Limb (tissue), 2 donors: Measurements from ENCODE around the gene PMP22.
"Not testable (repeated sequence)": the region's sequence is repeated elsewhere in the genome, so short reads cannot be mapped to it uniquely, and the experiment has no call there.

Experiments
- DNase-seq, 2 donors: peaks; one replicate each; pipeline ENCODE4 v3.0.0-alpha.2; 2016; ENCODE audit errors: extremely low spot score in 2 of 2

Gene PMP22

GRCh38 chr17:15213381-15214087 is 51.6 kb downstream of the PMP22 start:
- no peak for DNase-seq

- DNase-seq = no peak
These were observed 54.9 kb downstream of the PMP22 start for GRCh38 chr17:15210247-15210646.

GRCh38 chr17:15203062-15203461 is 62.1 kb downstream of the PMP22 start:
- DNase-seq = not testable (repeated sequence)

- DNase-seq = not testable (repeated sequence)
These were observed 64.6 kb downstream of the PMP22 start for GRCh38 chr17:15200574-15200973.

GRCh38 chr17:15197229-15197628 is 67.9 kb downstream of the PMP22 start:
- DNase-seq = no peak

- DNase-seq = no peak
These were observed 70.3 kb downstream of the PMP22 start for GRCh38 chr17:15194859-15195277.

GRCh38 chr17:15185625-15185991 is 79.5 kb downstream of the PMP22 start:
- peak in 1 of 2 donors; percentile 73 for DNase-seq

GRCh38 chr17:15184872-15185624 is 80.1 kb downstream of the PMP22 start:
- no peak for DNase-seq

- DNase-seq = no peak
These were observed 83.3 kb downstream of the PMP22 start for GRCh38 chr17:15181816-15182215.

- no peak for DNase-seq
These were observed 83.8 kb downstream of the PMP22 start for GRCh38 chr17:15181333-15181732.

- no peak for DNase-seq
These were observed 85.0 kb downstream of the PMP22 start for GRCh38 chr17:15180121-15180561.
